ENCODE data around the gene BAHCC1. TPM values are rescaled to one million over a fixed set of nuclear protein-coding genes. Genes with fewer than 3 reads are reported as not detected.
A peak's percentile ranks its signal among the peaks of the same experiment; 100 is the strongest.

The BAHCC1 gene
- total and polyA plus RNA-seq, 9 of the 15 experiments (the other 6 are each of a cell fraction or from before 2014, with no cell fraction given): 0.14 to 26.9 (median 5.0) TPM

GRCh38 chr17:81387100-81388090 is 7.9 kb upstream of the BAHCC1 start (continued):
- TF ChIP-seq, protein P1, sequence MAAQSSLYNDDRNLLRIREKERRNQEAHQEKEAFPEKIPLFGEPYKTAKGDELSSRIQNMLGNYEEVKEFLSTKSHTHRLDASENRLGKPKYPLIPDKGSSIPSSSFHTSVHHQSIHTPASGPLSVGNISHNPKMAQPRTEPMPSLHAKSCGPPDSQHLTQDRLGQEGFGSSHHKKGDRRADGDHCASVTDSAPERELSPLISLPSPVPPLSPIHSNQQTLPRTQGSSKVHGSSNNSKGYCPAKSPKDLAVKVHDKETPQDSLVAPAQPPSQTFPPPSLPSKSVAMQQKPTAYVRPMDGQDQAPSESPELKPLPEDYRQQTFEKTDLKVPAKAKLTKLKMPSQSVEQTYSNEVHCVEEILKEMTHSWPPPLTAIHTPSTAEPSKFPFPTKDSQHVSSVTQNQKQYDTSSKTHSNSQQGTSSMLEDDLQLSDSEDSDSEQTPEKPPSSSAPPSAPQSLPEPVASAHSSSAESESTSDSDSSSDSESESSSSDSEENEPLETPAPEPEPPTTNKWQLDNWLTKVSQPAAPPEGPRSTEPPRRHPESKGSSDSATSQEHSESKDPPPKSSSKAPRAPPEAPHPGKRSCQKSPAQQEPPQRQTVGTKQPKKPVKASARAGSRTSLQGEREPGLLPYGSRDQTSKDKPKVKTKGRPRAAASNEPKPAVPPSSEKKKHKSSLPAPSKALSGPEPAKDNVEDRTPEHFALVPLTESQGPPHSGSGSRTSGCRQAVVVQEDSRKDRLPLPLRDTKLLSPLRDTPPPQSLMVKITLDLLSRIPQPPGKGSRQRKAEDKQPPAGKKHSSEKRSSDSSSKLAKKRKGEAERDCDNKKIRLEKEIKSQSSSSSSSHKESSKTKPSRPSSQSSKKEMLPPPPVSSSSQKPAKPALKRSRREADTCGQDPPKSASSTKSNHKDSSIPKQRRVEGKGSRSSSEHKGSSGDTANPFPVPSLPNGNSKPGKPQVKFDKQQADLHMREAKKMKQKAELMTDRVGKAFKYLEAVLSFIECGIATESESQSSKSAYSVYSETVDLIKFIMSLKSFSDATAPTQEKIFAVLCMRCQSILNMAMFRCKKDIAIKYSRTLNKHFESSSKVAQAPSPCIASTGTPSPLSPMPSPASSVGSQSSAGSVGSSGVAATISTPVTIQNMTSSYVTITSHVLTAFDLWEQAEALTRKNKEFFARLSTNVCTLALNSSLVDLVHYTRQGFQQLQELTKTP (IDR thresholded peaks at IDR 0.05; ENCODE audit: low read depth in 1 of 2, partially characterized antibody in 2 of 2): no peak
- TF ChIP-seq ZNF174 (CRISPR knock-in tag; IDR thresholded peaks at IDR 0.05) (no peak), SP1 (CRISPR knock-in tag; IDR thresholded peaks at IDR 0.05) (no peak), TEAD1 (CRISPR knock-in tag; IDR thresholded peaks at IDR 0.05) (no peak), ZNF263 (CRISPR knock-in tag; IDR thresholded peaks at IDR 0.05; ENCODE audit: borderline replicate concordance) (no peak; the same call in 1 of the 2 replicates), PYGO2 (tag; IDR thresholded peaks at IDR 0.05) (no peak), CAMTA2 (CRISPR knock-in tag; conservative IDR thresholded peaks at IDR 0.05) (no peak), MCM5 (IDR thresholded peaks at IDR 0.05; ENCODE audit: low read depth) (no peak), TCF7L2 (IDR thresholded peaks at IDR 0.05; ENCODE audit: low read depth, low read length) (no peak), CHAMP1 (IDR thresholded peaks at IDR 0.05) (no peak), ZNF75A (CRISPR knock-in tag; IDR thresholded peaks at IDR 0.05) (no peak), NFXL1 (CRISPR knock-in tag; IDR thresholded peaks at IDR 0.05) (no peak), RBFOX2 (IDR thresholded peaks at IDR 0.05; ENCODE audit: low read depth, low read length) (peak; percentile 75), TEAD4 (IDR thresholded peaks at IDR 0.05; ENCODE audit: low read length) (no peak), TEAD4 (CRISPR knock-in tag; IDR thresholded peaks at IDR 0.05; ENCODE audit: borderline replicate concordance) (no peak), SREBF1 (IDR thresholded peaks at IDR 0.05; ENCODE audit: borderline replicate concordance, low read depth, low read length) (no peak), ATF7 (IDR thresholded peaks at IDR 0.05) (peak; percentile 51; the same call in 1 of the 2 replicates), MYNN (IDR thresholded peaks at IDR 0.05) (no peak), MYNN (CRISPR knock-in tag; IDR thresholded peaks at IDR 0.05) (no peak), FOXJ3 (CRISPR knock-in tag; IDR thresholded peaks at IDR 0.05) (no peak), ZNF274 (IDR thresholded peaks at IDR 0.05; ENCODE audit: borderline replicate concordance, low read depth, low read length) (no peak)
- TF ChIP-seq, protein P2, sequence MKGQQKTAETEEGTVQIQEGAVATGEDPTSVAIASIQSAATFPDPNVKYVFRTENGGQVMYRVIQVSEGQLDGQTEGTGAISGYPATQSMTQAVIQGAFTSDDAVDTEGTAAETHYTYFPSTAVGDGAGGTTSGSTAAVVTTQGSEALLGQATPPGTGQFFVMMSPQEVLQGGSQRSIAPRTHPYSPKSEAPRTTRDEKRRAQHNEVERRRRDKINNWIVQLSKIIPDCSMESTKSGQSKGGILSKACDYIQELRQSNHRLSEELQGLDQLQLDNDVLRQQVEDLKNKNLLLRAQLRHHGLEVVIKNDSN (CRISPR knock-in tag; IDR thresholded peaks at IDR 0.05): no peak
